ENCODE measurements around the gene FBP1. TPM values are rescaled to one million over a fixed set of nuclear protein-coding genes. Genes with fewer than 3 reads are reported as not detected.

FBP1 gene
- total and polyA plus RNA-seq, 10 of the 15 experiments (the other 5 are each of a cell fraction or from before 2014, with no cell fraction given): 0.11 to 0.38 (median 0.15) TPM; not detected in 7

GRCh38 chr9:94568250-94568889, 70.9 kb downstream of the FBP1 start:
- Histone ChIP-seq H3K4me2 (ENCODE audit: control insufficient read depth, insufficient read depth) (no peak overlapping the region), H3K27ac (ENCODE audit: control insufficient read depth, insufficient read depth) (no peak overlapping the region), H3K9ac (ENCODE audit: control insufficient read depth, insufficient read depth, low read length) (no peak overlapping the region), H4K20me1 (ENCODE audit: control insufficient read depth, insufficient read depth) (no peaks in the 10 kb centered on the region), H2AFZ (ENCODE audit: control insufficient read depth, low read depth, low read length) (no peak overlapping the region), H3K4me3 (no peak overlapping the region), H3K27me3 (replicated peaks in 1 of 2; ENCODE audit: control insufficient read depth in 2 of 2, insufficient read depth in 2 of 2, low read length in 1 of 2) (no peaks in the 10 kb centered on the region; a peak in 2 of 4 replicates), H3K4me1 (ENCODE audit: control insufficient read depth, insufficient read depth, low read length) (no peaks in the 10 kb centered on the region), H3K79me2 (ENCODE audit: control insufficient read depth, insufficient read depth, low read length) (no peaks in the 10 kb centered on the region), H3K36me3 (ENCODE audit: control insufficient read depth in 2 of 2, insufficient read depth in 2 of 2, low read length in 1 of 2) (no peaks in the 10 kb centered on the region), H3K9me3 (replicated peaks; ENCODE audit: control insufficient read depth, insufficient read depth, low read length) (no peaks in the 10 kb centered on the region)
- ChIA-PET CTCF (no interaction called here), POLR2A (no interaction called here), SMC1A (ENCODE audit: uncharacterized antibody, unreplicated experiment) (no interaction called here), RAD21 (ENCODE audit: unreplicated experiment) (no interaction called here)
- no peak for FAIRE-seq
- no peak for ATAC-seq
- BruUV-seq (replicated peaks): no TSS peak
- DNase-seq (ENCODE audit: low read depth, low spot score): no peak
- intact Hi-C loops (cut with micrococcal nuclease; ENCODE audit: unreplicated experiment) (no loop called here), in situ Hi-C loops (cut with MboI) (no loop called here)
- WGBS (ENCODE audit: insufficient coverage, insufficient replicate concordance, low lambda C conversion rate, missing lambda C conversion rate): 53% methylated on average over 3 of the region's 3 CpGs
- TF ChIP-seq, protein P1, sequence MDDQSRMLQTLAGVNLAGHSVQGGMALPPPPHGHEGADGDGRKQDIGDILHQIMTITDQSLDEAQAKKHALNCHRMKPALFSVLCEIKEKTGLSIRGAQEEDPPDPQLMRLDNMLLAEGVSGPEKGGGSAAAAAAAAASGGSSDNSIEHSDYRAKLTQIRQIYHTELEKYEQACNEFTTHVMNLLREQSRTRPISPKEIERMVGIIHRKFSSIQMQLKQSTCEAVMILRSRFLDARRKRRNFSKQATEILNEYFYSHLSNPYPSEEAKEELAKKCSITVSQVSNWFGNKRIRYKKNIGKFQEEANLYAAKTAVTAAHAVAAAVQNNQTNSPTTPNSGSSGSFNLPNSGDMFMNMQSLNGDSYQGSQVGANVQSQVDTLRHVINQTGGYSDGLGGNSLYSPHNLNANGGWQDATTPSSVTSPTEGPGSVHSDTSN (IDR thresholded peaks at IDR 0.05; ENCODE audit: insufficient replicate concordance, low read depth, low read length): no peak
- TF ChIP-seq SUZ12 (IDR thresholded peaks at IDR 0.05; ENCODE audit: unreplicated experiment): no peak
- no peak for TF ChIP-seq FOS (IDR thresholded peaks at IDR 0.05; ENCODE audit: borderline replicate concordance, extremely low read depth, insufficient read length)
- TF ChIP-seq EP300 (IDR thresholded peaks at IDR 0.05; ENCODE audit: borderline replicate concordance in 1 of 2, control insufficient read depth in 1 of 2, low read depth in 2 of 2, low read length in 2 of 2): no peak
- no peak for TF ChIP-seq WRNIP1 (IDR thresholded peaks at IDR 0.05; ENCODE audit: borderline replicate concordance, low read depth, low read length)
- no peak for TF ChIP-seq ZBED1 (IDR thresholded peaks at IDR 0.05; ENCODE audit: borderline replicate concordance)
- TF ChIP-seq HSF1 (IDR thresholded peaks at IDR 0.05; ENCODE audit: low read depth, low read length): no peak
- TF ChIP-seq, protein P2, sequence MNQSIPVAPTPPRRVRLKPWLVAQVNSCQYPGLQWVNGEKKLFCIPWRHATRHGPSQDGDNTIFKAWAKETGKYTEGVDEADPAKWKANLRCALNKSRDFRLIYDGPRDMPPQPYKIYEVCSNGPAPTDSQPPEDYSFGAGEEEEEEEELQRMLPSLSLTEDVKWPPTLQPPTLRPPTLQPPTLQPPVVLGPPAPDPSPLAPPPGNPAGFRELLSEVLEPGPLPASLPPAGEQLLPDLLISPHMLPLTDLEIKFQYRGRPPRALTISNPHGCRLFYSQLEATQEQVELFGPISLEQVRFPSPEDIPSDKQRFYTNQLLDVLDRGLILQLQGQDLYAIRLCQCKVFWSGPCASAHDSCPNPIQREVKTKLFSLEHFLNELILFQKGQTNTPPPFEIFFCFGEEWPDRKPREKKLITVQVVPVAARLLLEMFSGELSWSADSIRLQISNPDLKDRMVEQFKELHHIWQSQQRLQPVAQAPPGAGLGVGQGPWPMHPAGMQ (IDR thresholded peaks at IDR 0.05; ENCODE audit: borderline replicate concordance): no peak
- no peak for TF ChIP-seq NR2F1 (conservative IDR thresholded peaks at IDR 0.05)
- no peak for TF ChIP-seq SIN3A (IDR thresholded peaks at IDR 0.05; ENCODE audit: low read depth, low read length)
- TF ChIP-seq SMAD1 (IDR thresholded peaks at IDR 0.05; ENCODE audit: low read depth, partially characterized antibody): no peak
- TF ChIP-seq, protein P3, sequence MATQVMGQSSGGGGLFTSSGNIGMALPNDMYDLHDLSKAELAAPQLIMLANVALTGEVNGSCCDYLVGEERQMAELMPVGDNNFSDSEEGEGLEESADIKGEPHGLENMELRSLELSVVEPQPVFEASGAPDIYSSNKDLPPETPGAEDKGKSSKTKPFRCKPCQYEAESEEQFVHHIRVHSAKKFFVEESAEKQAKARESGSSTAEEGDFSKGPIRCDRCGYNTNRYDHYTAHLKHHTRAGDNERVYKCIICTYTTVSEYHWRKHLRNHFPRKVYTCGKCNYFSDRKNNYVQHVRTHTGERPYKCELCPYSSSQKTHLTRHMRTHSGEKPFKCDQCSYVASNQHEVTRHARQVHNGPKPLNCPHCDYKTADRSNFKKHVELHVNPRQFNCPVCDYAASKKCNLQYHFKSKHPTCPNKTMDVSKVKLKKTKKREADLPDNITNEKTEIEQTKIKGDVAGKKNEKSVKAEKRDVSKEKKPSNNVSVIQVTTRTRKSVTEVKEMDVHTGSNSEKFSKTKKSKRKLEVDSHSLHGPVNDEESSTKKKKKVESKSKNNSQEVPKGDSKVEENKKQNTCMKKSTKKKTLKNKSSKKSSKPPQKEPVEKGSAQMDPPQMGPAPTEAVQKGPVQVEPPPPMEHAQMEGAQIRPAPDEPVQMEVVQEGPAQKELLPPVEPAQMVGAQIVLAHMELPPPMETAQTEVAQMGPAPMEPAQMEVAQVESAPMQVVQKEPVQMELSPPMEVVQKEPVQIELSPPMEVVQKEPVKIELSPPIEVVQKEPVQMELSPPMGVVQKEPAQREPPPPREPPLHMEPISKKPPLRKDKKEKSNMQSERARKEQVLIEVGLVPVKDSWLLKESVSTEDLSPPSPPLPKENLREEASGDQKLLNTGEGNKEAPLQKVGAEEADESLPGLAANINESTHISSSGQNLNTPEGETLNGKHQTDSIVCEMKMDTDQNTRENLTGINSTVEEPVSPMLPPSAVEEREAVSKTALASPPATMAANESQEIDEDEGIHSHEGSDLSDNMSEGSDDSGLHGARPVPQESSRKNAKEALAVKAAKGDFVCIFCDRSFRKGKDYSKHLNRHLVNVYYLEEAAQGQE (IDR thresholded peaks at IDR 0.05; ENCODE audit: low read depth, low read length): no peak
- TF ChIP-seq CHD1 (IDR thresholded peaks at IDR 0.05; ENCODE audit: low read depth, low read length): no peak
- no peak for TF ChIP-seq ATF7 (IDR thresholded peaks at IDR 0.05; ENCODE audit: low read depth)
- no peak for TF ChIP-seq EGR1 (IDR thresholded peaks at IDR 0.05; ENCODE audit: borderline replicate concordance in 1 of 2, low read depth in 2 of 2, low read length in 2 of 2)
- TF ChIP-seq SMAD5 (IDR thresholded peaks at IDR 0.05; ENCODE audit: low read depth): no peak

All from GM12878 (cell line).